NCI-H774 (cell line): Measurements from ENCODE around the gene PPP1R3F.

Experiments
- DNase-seq: peaks from one replicate; lab custom pipeline; 2025; lab: John Stamatoyannopoulos, UW

PPP1R3F gene

GRCh38 chrX:49249071-49249470 lies 20.5 kb upstream of the PPP1R3F start:
- no peak for DNase-seq

GRCh38 chrX:49249616-49250015 lies 20.0 kb upstream of the PPP1R3F start:
- DNase-seq, result no peak

GRCh38 chrX:49250066-49250465 lies 19.5 kb upstream of the PPP1R3F start:
- DNase-seq, result no peak

GRCh38 chrX:49250578-49250977 lies 19.0 kb upstream of the PPP1R3F start:
- no peak for DNase-seq

- DNase-seq, result no peak
Measured at GRCh38 chrX:49251325-49251724, 18.3 kb upstream of the PPP1R3F start.

GRCh38 chrX:49254639-49255038 lies 15.0 kb upstream of the PPP1R3F start:
- no peak for DNase-seq

GRCh38 chrX:49256268-49256995 lies 13.2 kb upstream of the PPP1R3F start:
- DNase-seq, result no peak

- no peak for DNase-seq
Measured at GRCh38 chrX:49257074-49257790, 12.4 kb upstream of the PPP1R3F start.

GRCh38 chrX:49257846-49258748 lies 11.5 kb upstream of the PPP1R3F start:
- no peak for DNase-seq

GRCh38 chrX:49258749-49259124 lies 10.9 kb upstream of the PPP1R3F start:
- DNase-seq, result no peak

GRCh38 chrX:49260221-49260985 lies 9.2 kb upstream of the PPP1R3F start:
- DNase-seq, result no peak

GRCh38 chrX:49262603-49263002 lies 7.0 kb upstream of the PPP1R3F start:
- no peak for DNase-seq

GRCh38 chrX:49263631-49264030 lies 6.0 kb upstream of the PPP1R3F start:
- no peak for DNase-seq

- DNase-seq, result no peak
Measured at GRCh38 chrX:49264460-49264859, 5.1 kb upstream of the PPP1R3F start, which contains the start of gene FOXP3. Gene FOXP3 (minus strand): TSS chrX:49264710. CDS start chrX:49258505, 6,205 bp downstream.

GRCh38 chrX:49266523-49267445 lies 2.8 kb upstream of the PPP1R3F start:
- DNase-seq, result no peak

GRCh38 chrX:49268702-49269009 lies 937 bp upstream of the PPP1R3F start:
- no peak for DNase-seq

GRCh38 chrX:49269010-49269766 lies 405 bp upstream of the PPP1R3F start:
- DNase-seq, result peak; percentile 93

- no peak for DNase-seq
Measured at GRCh38 chrX:49270249-49270921, 792 bp downstream of the PPP1R3F start.

GRCh38 chrX:49271341-49271740 lies 1.7 kb downstream of the PPP1R3F start:
- no peak for DNase-seq
